Measurements from ENCODE around the gene NFAM1.

Gene NFAM1

GRCh38 chr22:42332089-42332488, 100.1 kb downstream of the NFAM1 start:
- no peak for TF ChIP-seq CTCF (IDR thresholded peaks at IDR 0.05)

GRCh38 chr22:42331014-42331413, 101.2 kb downstream of the NFAM1 start:
- TF ChIP-seq CTCF (IDR thresholded peaks at IDR 0.05), result no peak

All from LNCAP (cell line).